NCI-H774 (cell line): Measurements from ENCODE around the gene NLGN1.

ENCODE experiments used
- DNase-seq: peaks from one replicate; lab custom pipeline; 2025; lab: John Stamatoyannopoulos, UW

The NLGN1 gene

DNA sequence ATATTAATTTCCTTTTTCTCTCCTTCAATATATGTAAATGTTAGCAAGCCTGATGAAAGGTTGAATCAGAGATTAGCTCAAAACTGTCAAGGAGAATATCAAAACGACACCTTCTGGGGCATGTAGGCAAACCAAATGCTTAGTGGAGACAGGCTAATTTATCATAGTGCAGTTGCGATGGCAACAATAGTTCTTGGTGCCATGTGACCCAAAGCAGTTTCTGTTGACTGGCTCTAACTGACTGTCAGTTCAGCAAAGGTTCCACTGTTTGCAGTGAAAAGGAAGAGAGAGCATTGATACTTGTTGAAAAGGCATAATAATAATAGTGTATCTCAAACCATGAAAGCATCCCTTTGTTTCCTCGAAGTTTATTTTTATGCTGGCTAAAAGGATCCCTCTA, 513.9 kb downstream of the NLGN1 start:
- peak; percentile 61 for DNase-seq

GRCh38 chr3:173912126-173912525, 514.6 kb downstream of the NLGN1 start:
- no peak for DNase-seq

DNA sequence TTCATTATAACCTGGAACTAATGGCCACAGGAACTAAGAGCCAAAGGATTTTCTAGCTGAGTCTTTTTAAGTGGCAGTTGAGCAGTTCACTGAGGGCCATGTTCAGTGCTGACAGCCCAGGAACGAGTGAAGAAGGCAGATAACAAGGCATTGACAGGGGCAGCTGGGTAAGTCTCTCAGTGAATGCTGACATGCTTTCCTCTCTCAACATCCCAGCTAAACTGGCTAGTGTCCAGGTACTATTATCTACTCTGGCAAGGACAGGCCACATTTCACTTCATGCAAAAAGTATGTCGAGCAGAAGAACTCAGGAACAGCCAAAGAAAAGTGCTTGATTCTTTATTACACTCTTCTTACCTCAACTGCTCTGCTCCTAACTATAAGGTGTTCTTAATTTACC, 515.9 kb downstream of the NLGN1 start:
- no peak for DNase-seq

DNA sequence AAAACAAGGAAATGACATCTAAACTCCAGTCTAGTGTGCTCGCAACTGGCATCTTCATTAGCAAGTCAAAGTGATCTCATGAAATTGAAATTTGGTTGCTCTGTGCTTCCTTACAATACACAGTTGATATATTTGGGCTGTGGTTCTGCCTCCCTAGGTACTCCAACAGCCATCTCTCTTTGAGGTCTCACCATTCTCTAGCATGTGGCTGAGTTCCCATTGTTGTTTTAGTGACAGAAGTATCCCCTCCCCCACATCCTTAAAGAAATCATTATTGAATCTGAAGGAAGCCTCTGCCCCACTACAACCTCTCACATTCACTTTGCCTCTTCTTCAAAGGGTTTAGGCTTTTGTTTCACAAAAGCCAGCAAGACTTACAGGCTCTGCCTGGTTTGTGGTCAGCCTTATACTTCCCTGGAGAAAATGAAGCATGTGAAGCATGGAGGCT, 516.5 kb downstream of the NLGN1 start:
- no peak for DNase-seq

DNA sequence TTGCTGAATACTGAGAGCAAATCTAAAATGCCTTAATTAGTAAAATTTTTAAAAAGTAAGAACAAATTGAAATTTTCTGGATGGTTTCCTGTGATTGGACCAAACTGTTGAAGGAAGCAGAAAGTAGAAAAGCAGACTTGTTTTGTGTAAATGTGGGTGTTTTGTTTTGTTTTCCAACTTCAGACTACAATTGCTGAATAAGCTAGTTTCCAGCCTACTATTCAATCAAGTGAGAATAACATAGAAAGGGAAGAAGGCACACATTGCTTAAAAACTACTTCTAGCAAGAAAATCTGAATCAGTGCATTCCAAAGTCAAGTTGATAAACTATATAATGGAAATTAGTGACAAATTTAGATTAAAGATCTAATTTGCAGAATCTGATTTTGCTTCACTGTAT, 519.3 kb downstream of the NLGN1 start:
- no peak for DNase-seq

GRCh38 chr3:173920386-173920785, 522.8 kb downstream of the NLGN1 start:
- no peak for DNase-seq

DNA sequence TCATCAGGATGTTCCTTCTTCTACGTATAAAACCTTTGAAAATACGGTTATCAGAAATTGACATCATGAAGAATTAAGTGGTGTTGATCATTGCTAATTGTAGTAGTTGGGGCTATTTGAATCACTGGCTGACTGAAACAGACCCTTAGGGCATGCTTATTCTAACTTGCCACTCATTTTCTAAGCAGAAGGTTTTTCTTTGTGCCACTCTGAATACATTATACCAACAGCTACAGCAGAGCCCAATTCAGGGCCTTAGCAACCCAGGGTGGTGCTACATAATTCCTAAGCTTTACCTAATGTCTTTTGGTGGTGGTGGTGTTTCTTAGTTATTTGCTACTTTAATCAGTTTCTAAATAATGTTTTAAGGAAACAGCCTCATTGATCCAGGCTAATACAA, 524.2 kb downstream of the NLGN1 start:
- no peak for DNase-seq

GRCh38 chr3:173923204-173923603, 525.7 kb downstream of the NLGN1 start:
- DNase-seq, result no peak

DNA sequence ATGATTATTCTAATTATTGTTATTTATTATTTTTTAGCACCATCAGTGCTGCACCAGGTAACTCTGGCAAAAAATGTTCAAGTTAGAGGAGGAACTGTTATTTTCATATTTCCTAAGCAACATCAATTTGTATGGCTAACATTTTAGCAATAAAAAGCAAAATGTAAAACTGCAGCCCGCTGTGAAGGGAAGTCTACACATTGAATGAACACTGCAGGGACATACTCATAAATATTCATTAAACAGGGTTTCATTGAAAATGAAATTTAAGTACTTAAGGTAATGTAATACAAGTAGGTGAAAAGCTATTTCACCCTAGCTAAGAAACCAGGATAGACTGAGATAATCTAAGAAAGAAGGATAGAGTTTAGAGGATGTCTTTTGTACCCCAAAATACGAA, 532.7 kb downstream of the NLGN1 start:
- no peak for DNase-seq

GRCh38 chr3:173932624-173933023, 535.1 kb downstream of the NLGN1 start:
- no peak for DNase-seq

GRCh38 chr3:173933113-173933512, 535.6 kb downstream of the NLGN1 start:
- no peak for DNase-seq

GRCh38 chr3:173936316-173936715, 538.8 kb downstream of the NLGN1 start:
- DNase-seq, result no peak

- DNase-seq, result peak; percentile 94
Observed at GRCh38 chr3:173938159-173938558, 540.6 kb downstream of the NLGN1 start.

DNA sequence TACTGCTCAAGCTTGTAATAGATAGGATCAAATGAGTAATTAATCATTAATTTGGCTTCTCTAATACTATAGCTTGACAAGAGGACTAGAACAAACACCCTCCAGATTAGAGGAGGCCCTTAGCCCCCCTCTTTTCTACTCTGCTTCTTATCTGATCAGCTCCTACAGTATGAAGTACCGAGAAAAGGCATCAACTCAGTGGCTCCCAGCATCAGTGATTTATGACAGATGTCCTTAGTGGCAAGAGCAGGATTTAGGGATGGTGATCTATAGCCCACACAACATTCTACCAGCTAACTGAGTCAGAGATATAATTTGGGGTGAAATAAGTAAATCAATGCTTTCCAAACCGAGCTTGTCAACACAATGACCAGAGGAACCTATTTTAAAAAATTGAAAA, 541.1 kb downstream of the NLGN1 start:
- DNase-seq, result no peak

- DNase-seq, result no peak
Observed at GRCh38 chr3:173939331-173939730, 541.8 kb downstream of the NLGN1 start.

DNA sequence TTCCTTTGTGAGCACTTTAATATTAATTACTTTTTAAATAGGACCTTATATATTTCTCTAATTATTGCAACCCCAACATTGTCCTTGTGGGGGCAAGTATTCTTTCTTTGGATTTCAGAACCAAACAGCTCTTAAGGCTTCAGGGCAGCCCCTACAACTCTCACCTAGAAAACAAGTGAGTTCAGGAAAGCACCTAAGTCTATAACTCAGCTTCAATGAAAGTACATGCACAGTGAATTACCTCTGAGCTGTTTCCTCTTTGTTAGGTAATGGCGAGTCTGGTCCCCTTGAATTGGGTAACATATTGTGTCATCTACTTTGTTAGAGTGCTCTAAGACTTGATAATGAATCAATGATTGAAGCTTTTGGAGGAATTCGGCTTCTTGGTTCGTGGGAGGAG, 545.7 kb downstream of the NLGN1 start:
- DNase-seq, result peak; percentile 51

GRCh38 chr3:173945170-173945569, 547.6 kb downstream of the NLGN1 start:
- peak; percentile 34 for DNase-seq

DNA sequence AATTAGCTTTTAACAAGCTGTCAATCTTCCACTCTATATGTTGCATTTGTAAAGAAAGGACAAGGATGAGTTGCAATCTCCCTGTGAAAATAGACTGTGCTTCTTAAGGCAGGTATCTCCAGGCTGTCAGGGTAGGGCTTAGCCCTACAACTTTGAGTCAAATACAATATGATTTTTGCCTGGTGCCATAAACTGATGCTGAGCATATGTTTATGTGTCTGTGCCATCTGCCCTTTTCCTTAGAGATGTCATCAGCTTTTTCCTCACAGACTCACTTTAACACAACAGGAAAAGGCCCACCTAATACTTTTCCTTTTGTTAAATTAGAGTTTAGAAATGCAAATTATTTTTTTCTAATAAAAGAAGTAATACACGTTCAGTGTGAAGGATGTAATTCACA, 548.3 kb downstream of the NLGN1 start:
- DNase-seq, result no peak

GRCh38 chr3:173954647-173955046, 557.1 kb downstream of the NLGN1 start:
- DNase-seq, result no peak

- DNase-seq, result no peak
Observed at GRCh38 chr3:173957646-173958045, 560.1 kb downstream of the NLGN1 start.

DNA sequence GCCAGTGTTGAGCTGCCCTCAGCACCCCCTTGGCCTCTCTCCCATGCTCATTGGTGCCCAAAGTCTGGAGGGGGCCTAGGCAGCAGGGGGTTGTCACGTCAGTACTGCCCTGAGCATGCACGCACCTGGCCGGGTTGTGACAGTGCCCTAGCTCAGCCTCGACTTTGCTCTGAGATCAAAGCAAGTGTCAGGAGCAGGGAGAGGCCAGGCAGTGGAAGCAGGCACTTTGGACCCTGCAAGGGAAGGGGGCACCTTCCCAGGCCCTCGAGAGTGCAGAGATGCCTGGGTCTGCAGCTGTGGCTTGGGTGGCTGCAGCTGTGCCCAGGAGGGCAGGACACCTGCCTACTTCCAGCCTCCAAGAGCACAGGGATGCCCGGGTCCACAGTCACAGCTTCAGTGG, 561.3 kb downstream of the NLGN1 start:
- DNase-seq, result no peak

GRCh38 chr3:173970281-173970680, 572.7 kb downstream of the NLGN1 start:
- no peak for DNase-seq

DNA sequence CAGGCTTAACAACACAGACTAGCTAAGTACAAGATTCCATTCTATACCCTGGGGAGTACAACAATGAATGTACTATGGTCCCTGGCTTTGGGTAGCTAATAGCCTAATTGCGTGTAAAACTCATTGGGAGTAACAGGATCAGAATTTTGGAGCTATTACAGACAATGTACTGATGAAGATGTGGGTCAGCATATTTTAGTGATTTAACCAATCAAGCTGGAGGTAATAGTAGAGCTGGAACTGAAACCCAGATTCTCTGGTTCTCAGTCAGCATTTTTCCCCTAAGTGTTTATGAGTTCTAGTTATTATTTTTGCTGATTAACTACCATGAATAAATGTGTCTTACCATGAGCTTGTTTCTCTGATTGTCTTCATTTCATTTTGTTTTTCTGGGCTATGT, 578.7 kb downstream of the NLGN1 start:
- DNase-seq, result no peak

DNA sequence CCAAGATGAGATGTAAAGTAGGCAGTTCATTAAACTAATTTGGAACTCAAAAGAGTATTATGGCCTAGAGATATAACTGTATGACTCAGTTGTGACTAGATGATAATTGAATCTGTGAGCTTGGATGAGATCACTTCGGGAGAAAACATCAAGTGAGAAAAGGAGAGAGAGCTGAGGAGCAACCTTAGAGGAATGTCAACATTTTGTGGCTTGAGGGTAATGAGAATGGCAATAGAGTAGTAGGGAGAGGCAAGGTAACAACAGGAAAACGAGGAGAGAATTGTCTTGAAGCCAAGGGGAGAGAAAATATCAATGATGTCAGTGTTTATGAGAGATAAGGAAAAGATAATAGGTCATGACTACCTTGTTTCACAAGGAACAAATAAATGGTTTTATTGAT, 580.2 kb downstream of the NLGN1 start:
- no peak for DNase-seq

- no peak for DNase-seq
Observed at GRCh38 chr3:173983343-173983742, 585.8 kb downstream of the NLGN1 start.
